ENCODE measurements around the gene BLVRB. TPM values are rescaled to one million over a fixed set of nuclear protein-coding genes. Genes with fewer than 3 reads are reported as not detected.

Gene BLVRB
- total RNA-seq, 1 donor from 2014 or later = 123 TPM

GRCh38 chr19:40453151-40453735 is 12.3 kb downstream of the BLVRB start:
- ATAC-seq = no peak
- peaks cover 66% of the 10 kb centered on the region for H3K36me3 ChIP-seq
- H3K4me1 ChIP-seq = no peaks in the 10 kb centered on the region
- no peak overlapping the region for H3K27ac ChIP-seq
- intact Hi-C loops (cut with DNase I) = no loop called here
- H3K9me3 ChIP-seq = no peaks in the 10 kb centered on the region
- no peaks in the 10 kb centered on the region for H3K27me3 ChIP-seq (ENCODE audit: low read depth)
- no peak for TF ChIP-seq CTCF (IDR thresholded peaks at IDR 0.05)
- no peak overlapping the region for H3K4me3 ChIP-seq
- no peak for DNase-seq

- intact Hi-C loops (cut with DNase I) = no loop called here
- H3K36me3 ChIP-seq = peaks cover 66% of the 10 kb centered on the region
- TF ChIP-seq CTCF (IDR thresholded peaks at IDR 0.05) = no peak
- no peak overlapping the region for H3K4me3 ChIP-seq
- H3K9me3 ChIP-seq = no peaks in the 10 kb centered on the region
- no peak overlapping the region for H3K27ac ChIP-seq
- ATAC-seq = no peak
- H3K27me3 ChIP-seq (ENCODE audit: low read depth) = no peaks in the 10 kb centered on the region
- DNase-seq = no peak
- no peaks in the 10 kb centered on the region for H3K4me1 ChIP-seq
Measured at GRCh38 chr19:40452016-40452415, 13.5 kb downstream of the BLVRB start.

GRCh38 chr19:40450664-40451063 is 14.9 kb downstream of the BLVRB start:
- Histone ChIP-seq H3K9me3 (no peaks in the 10 kb centered on the region), H3K36me3 (peaks cover 59% of the 10 kb centered on the region), H3K27ac (no peak overlapping the region), H3K4me1 (no peaks in the 10 kb centered on the region), H3K27me3 (ENCODE audit: low read depth) (no peaks in the 10 kb centered on the region), H3K4me3 (no peak overlapping the region)
- no peak for ATAC-seq
- TF ChIP-seq CTCF (IDR thresholded peaks at IDR 0.05) = no peak
- DNase-seq = no peak
- intact Hi-C loops (cut with DNase I) = no loop called here

GRCh38 chr19:40449506-40449905 is 16.0 kb downstream of the BLVRB start:
- DNase-seq (no peak), ATAC-seq (no peak)
- Histone ChIP-seq H3K27ac (no peak overlapping the region), H3K4me1 (peaks cover 6% of the 10 kb centered on the region), H3K4me3 (no peak overlapping the region), H3K36me3 (peaks cover 47% of the 10 kb centered on the region), H3K27me3 (ENCODE audit: low read depth) (no peaks in the 10 kb centered on the region), H3K9me3 (no peaks in the 10 kb centered on the region)
- no peak for TF ChIP-seq CTCF (IDR thresholded peaks at IDR 0.05)
- intact Hi-C loops (cut with DNase I) = no loop called here

- H3K27me3 ChIP-seq (ENCODE audit: low read depth) = no peaks in the 10 kb centered on the region
- TF ChIP-seq CTCF (IDR thresholded peaks at IDR 0.05) = no peak
- H3K4me1 ChIP-seq = peaks cover 19% of the 10 kb centered on the region
- no peak for DNase-seq
- H3K36me3 ChIP-seq = peaks cover 51% of the 10 kb centered on the region
- H3K9me3 ChIP-seq = no peaks in the 10 kb centered on the region
- intact Hi-C loops (cut with DNase I) = no loop called here
- ATAC-seq = no peak
- no peak overlapping the region for H3K27ac ChIP-seq
- H3K4me3 ChIP-seq = no peak overlapping the region
Measured at GRCh38 chr19:40446263-40446784, 19.2 kb downstream of the BLVRB start.
